Neural progenitor cell (in vitro differentiated cells): ENCODE measurements around the gene NSRP1. TPM values are rescaled to one million over a fixed set of nuclear protein-coding genes. Genes with fewer than 3 reads are reported as not detected.
A peak's percentile ranks its signal among the peaks of the same experiment; 100 is the strongest.

Experiments used
- DNase-seq: peaks from one replicate; pipeline ENCODE4 v3.0.0-alpha.2; 2016; ENCODE audit warnings: low spot score
- H2AFZ ChIP-seq: fragments of 200-600 bp; sonication (generic); replicated peaks from 2 replicates; pipeline ENCODE4 v1.6.1; 2016; ENCODE audit warnings: antibody characterized with exemption
- H3F3A ChIP-seq: fragments of 200-600 bp; sonication (generic); 2 replicates; pipeline ENCODE4 v1.6.1; 2016; ENCODE audit warnings: antibody characterized with exemption, low read depth
- H3K27ac ChIP-seq: fragments of 200-600 bp; sonication (generic); 2 replicates; pipeline ENCODE4 v1.5.1; 2016; ENCODE audit warnings: mild to moderate bottlenecking
- H3K27me3 ChIP-seq: fragments of 200-600 bp; sonication (generic); 2 replicates; pipeline ENCODE4 v1.6.1; 2016; ENCODE audit warnings: mild to moderate bottlenecking, moderate library complexity
- H3K36me3 ChIP-seq: fragments of 200-600 bp; sonication (generic); 2 replicates; pipeline ENCODE4 v1.5.1; 2016
- H3K4me1 ChIP-seq: fragments of 200-600 bp; sonication (generic); 2 replicates; pipeline ENCODE4 v1.6.1; 2016; ENCODE audit warnings: mixed run types
- H3K4me2 ChIP-seq: fragments of 200-600 bp; sonication (generic); 2 replicates; pipeline ENCODE4 v1.6.1; 2016
- H3K4me3 ChIP-seq: fragments of 200-600 bp; sonication (generic); 2 replicates; pipeline ENCODE4 v1.5.1; 2016
- H3K79me2 ChIP-seq: fragments of 200-600 bp; sonication (generic); 2 replicates; pipeline ENCODE4 v1.6.1; 2016; ENCODE audit warnings: low read depth
- H3K9ac ChIP-seq: fragments of 200-600 bp; sonication (generic); 2 replicates; pipeline ENCODE4 v1.6.1; 2016
- H3K9me3 ChIP-seq: fragments of 200-600 bp; sonication (generic); 2 replicates; pipeline ENCODE4 v1.5.1; 2016; ENCODE audit warnings: low read depth
- H4K20me1 ChIP-seq: fragments of 200-600 bp; sonication (generic); 2 replicates; pipeline ENCODE4 v1.6.1; 2016; ENCODE audit warnings: low read depth
- H3K27ac Mint-ChIP-seq: 3 replicates; pipeline ENCODE4 v1.8.0; 2021; ENCODE audit warnings: mixed read lengths
- H3K27me3 Mint-ChIP-seq: 2 replicates; pipeline ENCODE4 v1.8.0; 2022; ENCODE audit warnings: low read depth, mild to moderate bottlenecking, inconsistent platforms, moderate library complexity, mixed read lengths; ENCODE audit not compliant: insufficient read depth
- H3K36me3 Mint-ChIP-seq: 3 replicates; pipeline ENCODE4 v1.8.0; 2021; ENCODE audit warnings: mixed read lengths
- H3K4me1 Mint-ChIP-seq: 3 replicates; pipeline ENCODE4 v1.8.0; 2021; ENCODE audit warnings: mixed read lengths
- H3K4me3 Mint-ChIP-seq: 3 replicates; pipeline ENCODE4 v1.8.0; 2021; ENCODE audit warnings: mild to moderate bottlenecking, moderate library complexity, mixed read lengths
- H3K9me3 Mint-ChIP-seq: 3 replicates; pipeline ENCODE4 v1.8.0; 2020; ENCODE audit warnings: mixed read lengths
- EZH2 ChIP-seq: fragments of 200-600 bp; sonication (generic); IDR thresholded peaks from 2 replicates; pipeline ENCODE4 v1.6.1; 2017; ENCODE audit warnings: antibody characterized with exemption, mild to moderate bottlenecking, moderate library complexity
- EZH2phosphoT487 ChIP-seq: fragments of 200-600 bp; sonication (generic); IDR thresholded peaks from 2 replicates; pipeline ENCODE4 v1.6.1; 2017; ENCODE audit warnings: antibody characterized with exemption
- total RNA-seq: library from RNA; depleted of rRNA; stranded (reverse); fragments of >200 nt; gene quantifications from 2 replicates; pipeline ENCODE4 v1.2.3, GENCODE V29; 2015; ENCODE audit warnings: low replicate concordance
- TF ChIP-seq, protein P1 (sequence below): fragments of 200-600 bp; sonication (generic); IDR thresholded peaks from 2 replicates; pipeline ENCODE4 v1.5.1; 2017; ENCODE audit warnings: antibody characterized with exemption, mild to moderate bottlenecking

NSRP1 gene
- total RNA-seq, 1 donor from 2014 or later = 14.8 TPM

DNA sequence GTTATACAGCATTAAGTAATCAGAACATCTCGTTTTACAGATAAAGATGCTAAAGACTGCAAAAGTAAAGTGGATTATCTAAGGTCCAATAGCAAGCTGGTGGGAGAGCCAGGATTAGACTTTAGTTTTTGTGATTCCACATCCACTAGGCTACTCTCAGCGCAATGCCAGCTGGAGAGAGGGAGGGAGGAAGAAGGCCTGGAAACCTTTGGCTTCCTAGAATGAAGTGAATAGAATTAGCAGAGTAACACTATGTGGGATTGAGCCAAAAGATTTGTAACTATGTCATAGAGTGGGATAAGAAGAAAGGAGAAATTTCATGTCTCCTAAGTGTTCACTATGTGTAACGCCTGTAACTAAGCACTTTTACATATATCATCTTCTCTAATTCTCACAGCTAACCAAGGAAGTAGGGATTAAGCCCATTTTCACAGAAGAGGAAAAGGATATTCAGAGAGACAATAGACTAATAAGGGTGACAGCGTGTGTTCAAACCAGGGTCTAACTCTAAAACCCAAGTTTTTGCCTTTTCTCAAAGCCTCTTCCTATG lies 25.4 kb upstream of the NSRP1 start:
- Histone ChIP-seq H3K27ac (no peak overlapping the region), H3K4me1 (no peaks in the 10 kb centered on the region), H3K4me2 (no peak overlapping the region), H3K79me2 (no peaks in the 10 kb centered on the region), H3F3A (no peaks in the 10 kb centered on the region), H4K20me1 (no peaks in the 10 kb centered on the region), H3K9ac (no peak overlapping the region), H3K36me3 (no peaks in the 10 kb centered on the region), H2AFZ (no peak overlapping the region), H3K9me3 (no peaks in the 10 kb centered on the region), H3K27me3 (no peaks in the 10 kb centered on the region), H3K4me3 (no peak overlapping the region)
- TF ChIP-seq EZH2 (no peak), EZH2phosphoT487 (no peak)
- TF ChIP-seq, protein P1, sequence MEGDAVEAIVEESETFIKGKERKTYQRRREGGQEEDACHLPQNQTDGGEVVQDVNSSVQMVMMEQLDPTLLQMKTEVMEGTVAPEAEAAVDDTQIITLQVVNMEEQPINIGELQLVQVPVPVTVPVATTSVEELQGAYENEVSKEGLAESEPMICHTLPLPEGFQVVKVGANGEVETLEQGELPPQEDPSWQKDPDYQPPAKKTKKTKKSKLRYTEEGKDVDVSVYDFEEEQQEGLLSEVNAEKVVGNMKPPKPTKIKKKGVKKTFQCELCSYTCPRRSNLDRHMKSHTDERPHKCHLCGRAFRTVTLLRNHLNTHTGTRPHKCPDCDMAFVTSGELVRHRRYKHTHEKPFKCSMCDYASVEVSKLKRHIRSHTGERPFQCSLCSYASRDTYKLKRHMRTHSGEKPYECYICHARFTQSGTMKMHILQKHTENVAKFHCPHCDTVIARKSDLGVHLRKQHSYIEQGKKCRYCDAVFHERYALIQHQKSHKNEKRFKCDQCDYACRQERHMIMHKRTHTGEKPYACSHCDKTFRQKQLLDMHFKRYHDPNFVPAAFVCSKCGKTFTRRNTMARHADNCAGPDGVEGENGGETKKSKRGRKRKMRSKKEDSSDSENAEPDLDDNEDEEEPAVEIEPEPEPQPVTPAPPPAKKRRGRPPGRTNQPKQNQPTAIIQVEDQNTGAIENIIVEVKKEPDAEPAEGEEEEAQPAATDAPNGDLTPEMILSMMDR = no peak
- Mint-ChIP-seq H3K27me3 (peaks cover 7% of the 10 kb centered on the region), H3K4me3 (no peak overlapping the region), H3K36me3 (no peaks in the 10 kb centered on the region), H3K27ac (no peak overlapping the region), H3K9me3 (no peaks in the 10 kb centered on the region), H3K4me1 (peaks cover 8% of the 10 kb centered on the region)
- DNase-seq = peak; percentile 26

DNA sequence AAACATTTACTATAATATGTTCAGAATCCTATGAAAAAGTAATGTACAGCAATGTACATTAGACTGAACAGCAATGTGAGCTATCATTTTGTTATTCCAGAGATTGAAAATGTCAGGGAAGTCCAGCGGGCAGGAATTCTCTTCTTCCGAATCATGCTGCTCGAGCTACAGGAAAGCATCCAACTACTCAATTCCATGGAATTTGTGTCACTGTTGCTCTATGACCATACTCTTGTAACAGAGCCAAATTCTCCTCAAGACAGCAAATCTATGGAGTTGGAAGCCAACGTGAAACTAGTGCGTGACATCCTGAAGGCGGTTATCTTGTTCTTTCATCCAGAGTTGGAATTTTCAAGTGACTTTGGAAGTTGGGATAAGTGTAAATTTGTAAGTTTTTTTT lies 24.8 kb upstream of the NSRP1 start:
- H2AFZ ChIP-seq = no peak overlapping the region
- no peak overlapping the region for H3K4me3 Mint-ChIP-seq
- no peaks in the 10 kb centered on the region for H3K36me3 ChIP-seq
- no peaks in the 10 kb centered on the region for H3K4me1 ChIP-seq
- peaks cover 8% of the 10 kb centered on the region for H3K4me1 Mint-ChIP-seq
- H3K9ac ChIP-seq = no peak overlapping the region
- no peaks in the 10 kb centered on the region for H3K36me3 Mint-ChIP-seq
- TF ChIP-seq EZH2 (no peak), EZH2phosphoT487 (no peak)
- TF ChIP-seq, protein P1 = no peak
- no peaks in the 10 kb centered on the region for H3K79me2 ChIP-seq
- H3K9me3 ChIP-seq = no peaks in the 10 kb centered on the region
- no peak overlapping the region for H3K27ac ChIP-seq
- H4K20me1 ChIP-seq = no peaks in the 10 kb centered on the region
- H3K9me3 Mint-ChIP-seq = no peaks in the 10 kb centered on the region
- H3K4me3 ChIP-seq = no peak overlapping the region
- H3K27me3 ChIP-seq = no peaks in the 10 kb centered on the region
- no peaks in the 10 kb centered on the region for H3F3A ChIP-seq
- peaks cover 7% of the 10 kb centered on the region for H3K27me3 Mint-ChIP-seq
- no peak overlapping the region for H3K4me2 ChIP-seq
- no peak overlapping the region for H3K27ac Mint-ChIP-seq
- DNase-seq = no peak

DNA sequence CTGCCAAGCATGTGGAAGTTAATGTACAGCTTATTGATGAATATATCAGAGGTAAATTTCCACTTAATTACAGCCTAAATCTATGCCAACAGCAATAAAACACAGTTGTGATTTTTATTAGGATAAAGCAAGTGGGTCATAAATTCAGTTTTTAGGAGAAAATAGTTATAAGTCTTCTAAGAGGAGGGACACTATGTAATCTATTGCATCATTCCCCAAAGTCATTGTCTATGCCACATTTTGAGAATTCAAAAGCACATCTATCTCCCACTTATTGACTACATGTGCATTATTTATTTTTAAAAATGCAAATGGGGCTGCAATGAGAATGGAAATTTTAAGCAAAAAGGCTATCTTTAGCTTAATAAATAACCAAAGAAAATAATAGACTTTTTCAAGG lies 23.7 kb upstream of the NSRP1 start:
- no peaks in the 10 kb centered on the region for H3K4me1 ChIP-seq
- H4K20me1 ChIP-seq = no peaks in the 10 kb centered on the region
- H3K36me3 ChIP-seq = no peaks in the 10 kb centered on the region
- Mint-ChIP-seq H3K27ac (no peak overlapping the region), H3K36me3 (no peaks in the 10 kb centered on the region), H3K27me3 (peaks cover 7% of the 10 kb centered on the region), H3K4me3 (no peak overlapping the region), H3K9me3 (no peaks in the 10 kb centered on the region), H3K4me1 (peaks cover 15% of the 10 kb centered on the region)
- no peak overlapping the region for H3K4me3 ChIP-seq
- no peaks in the 10 kb centered on the region for H3K9me3 ChIP-seq
- H2AFZ ChIP-seq = no peak overlapping the region
- no peaks in the 10 kb centered on the region for H3K27me3 ChIP-seq
- no peak overlapping the region for H3K27ac ChIP-seq
- no peaks in the 10 kb centered on the region for H3F3A ChIP-seq
- no peak overlapping the region for H3K9ac ChIP-seq
- no peak for TF ChIP-seq EZH2
- TF ChIP-seq EZH2phosphoT487 = no peak
- TF ChIP-seq, protein P1 = no peak
- no peak for DNase-seq
- no peak overlapping the region for H3K4me2 ChIP-seq
- H3K79me2 ChIP-seq = no peaks in the 10 kb centered on the region
